ENCODE data around the gene VKORC1L1. TPM values are rescaled to one million over a fixed set of nuclear protein-coding genes. Genes with fewer than 3 reads are reported as not detected.

VKORC1L1 gene
- polyA plus RNA-seq, 1 experiment, result 21.3 TPM

DNA sequence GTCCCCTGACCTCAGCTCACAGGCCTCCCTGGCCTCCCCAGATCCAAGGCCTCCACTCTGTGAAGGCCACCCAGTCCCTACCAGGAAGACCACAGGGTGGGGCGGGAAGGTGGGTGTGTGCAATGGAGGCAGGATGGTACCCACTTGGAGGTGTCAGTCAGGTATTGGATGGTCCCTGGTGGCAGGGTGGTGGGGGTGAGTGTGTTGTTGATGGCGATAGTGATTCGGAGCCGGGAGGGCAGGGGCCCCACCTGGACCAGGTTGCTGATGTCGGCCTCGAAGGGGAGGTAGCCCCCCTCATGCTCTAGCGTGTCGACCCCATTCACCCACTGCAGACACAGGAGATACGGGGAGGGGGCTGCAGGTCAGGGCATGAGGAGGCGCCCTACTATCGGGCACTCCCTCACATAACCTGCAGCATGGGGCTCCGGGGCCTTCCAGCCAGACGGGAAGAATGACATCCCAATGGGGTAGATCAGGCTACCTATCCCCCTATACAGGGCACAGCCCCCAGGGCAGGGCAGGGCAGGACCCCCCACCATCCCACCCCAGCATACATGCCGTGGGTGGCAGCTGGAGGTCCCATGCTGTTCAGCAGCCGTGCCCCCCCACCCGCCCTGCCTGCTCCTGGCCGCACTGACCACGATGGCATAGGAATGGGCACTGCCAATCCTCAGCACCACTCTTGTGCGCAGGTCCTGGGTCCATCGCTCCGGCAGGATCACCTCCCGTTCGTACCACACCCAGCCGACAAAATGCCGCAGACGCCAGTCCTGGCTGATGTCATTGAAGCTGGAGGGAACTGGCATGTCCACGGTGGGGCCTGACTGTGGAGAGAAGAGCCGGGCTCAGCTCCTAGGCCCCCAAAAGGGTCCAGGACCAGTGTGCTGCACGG, 107.0 kb downstream of the VKORC1L1 start:
- no peak for DNase-seq (ENCODE audit: low read depth, low spot score)
- H3K27ac ChIP-seq (ENCODE audit: low read depth, low read length), result no peak overlapping the region
- TF ChIP-seq, protein P1, sequence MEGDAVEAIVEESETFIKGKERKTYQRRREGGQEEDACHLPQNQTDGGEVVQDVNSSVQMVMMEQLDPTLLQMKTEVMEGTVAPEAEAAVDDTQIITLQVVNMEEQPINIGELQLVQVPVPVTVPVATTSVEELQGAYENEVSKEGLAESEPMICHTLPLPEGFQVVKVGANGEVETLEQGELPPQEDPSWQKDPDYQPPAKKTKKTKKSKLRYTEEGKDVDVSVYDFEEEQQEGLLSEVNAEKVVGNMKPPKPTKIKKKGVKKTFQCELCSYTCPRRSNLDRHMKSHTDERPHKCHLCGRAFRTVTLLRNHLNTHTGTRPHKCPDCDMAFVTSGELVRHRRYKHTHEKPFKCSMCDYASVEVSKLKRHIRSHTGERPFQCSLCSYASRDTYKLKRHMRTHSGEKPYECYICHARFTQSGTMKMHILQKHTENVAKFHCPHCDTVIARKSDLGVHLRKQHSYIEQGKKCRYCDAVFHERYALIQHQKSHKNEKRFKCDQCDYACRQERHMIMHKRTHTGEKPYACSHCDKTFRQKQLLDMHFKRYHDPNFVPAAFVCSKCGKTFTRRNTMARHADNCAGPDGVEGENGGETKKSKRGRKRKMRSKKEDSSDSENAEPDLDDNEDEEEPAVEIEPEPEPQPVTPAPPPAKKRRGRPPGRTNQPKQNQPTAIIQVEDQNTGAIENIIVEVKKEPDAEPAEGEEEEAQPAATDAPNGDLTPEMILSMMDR (IDR thresholded peaks at IDR 0.05; ENCODE audit: low read depth, low read length), result no peak
- H3K9me3 ChIP-seq (ENCODE audit: control insufficient read depth, insufficient read depth, low read length), result no peaks in the 10 kb centered on the region; the same call in 1 of the 2 replicates
- ChIA-PET POLR2A (no interaction called here), CTCF (no interaction called here)
- H3K27me3 ChIP-seq (ENCODE audit: control insufficient read depth, insufficient read depth, low read length), result no peaks in the 10 kb centered on the region
- H3K4me3 ChIP-seq (ENCODE audit: low read depth, low read length), result no peak overlapping the region

DNA sequence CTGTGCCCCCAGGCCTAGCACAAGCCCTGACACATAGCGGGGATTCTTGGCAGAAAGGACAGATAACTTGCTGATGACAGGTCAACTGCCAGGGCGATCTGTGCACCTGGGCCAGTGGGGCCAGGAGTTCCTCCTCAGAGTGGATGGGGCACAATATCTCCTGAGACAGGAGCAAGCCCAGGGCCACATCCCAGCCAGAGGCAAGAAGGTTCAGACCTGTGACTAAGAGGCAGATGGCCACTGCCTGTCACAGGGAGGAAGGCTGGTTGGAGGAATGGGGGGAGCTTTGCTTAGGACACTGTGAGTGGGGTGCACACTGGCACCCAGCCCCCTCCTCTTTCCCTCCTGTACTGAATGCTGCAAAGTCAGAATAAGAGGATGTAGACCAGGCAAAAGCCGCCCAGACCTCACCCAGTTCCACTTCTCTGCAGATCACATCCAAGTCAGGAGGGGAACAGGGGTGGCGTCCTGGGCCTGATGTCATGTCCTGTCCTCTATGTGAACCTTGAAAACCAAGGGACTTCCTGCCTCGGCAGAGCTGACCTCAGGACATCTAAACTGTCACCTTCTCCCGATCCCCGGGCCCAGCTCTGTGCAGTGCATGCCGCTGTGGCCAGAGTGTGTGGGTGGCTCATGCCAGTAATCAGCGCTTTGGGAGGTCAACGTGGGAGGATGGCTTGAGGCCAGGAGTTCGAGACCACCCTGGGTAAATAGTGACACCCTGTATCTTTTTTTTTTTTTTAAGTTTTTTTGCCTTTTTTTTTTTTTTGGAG, 107.8 kb downstream of the VKORC1L1 start:
- ChIA-PET POLR2A (interaction anchor here (0.6 kb wide), 1 partner anchor 22 kb away, joined by 3 read pairs; no protein-coding TSS in a partner anchor), CTCF (interaction anchor here (0.8 kb wide), 1 partner anchor 251 kb away, joined by 3 read pairs; no protein-coding TSS in a partner anchor)
- no peak overlapping the region for H3K27ac ChIP-seq (ENCODE audit: low read depth, low read length)
- no peaks in the 10 kb centered on the region; the same call in 1 of the 2 replicates for H3K9me3 ChIP-seq (ENCODE audit: control insufficient read depth, insufficient read depth, low read length)
- peak overlapping the region; percentile 73 for H3K4me3 ChIP-seq (ENCODE audit: low read depth, low read length)
- no peaks in the 10 kb centered on the region for H3K27me3 ChIP-seq (ENCODE audit: control insufficient read depth, insufficient read depth, low read length)
- TF ChIP-seq, protein P1 (IDR thresholded peaks at IDR 0.05; ENCODE audit: low read depth, low read length), result no peak
- no peak for DNase-seq (ENCODE audit: low read depth, low spot score)

DNA sequence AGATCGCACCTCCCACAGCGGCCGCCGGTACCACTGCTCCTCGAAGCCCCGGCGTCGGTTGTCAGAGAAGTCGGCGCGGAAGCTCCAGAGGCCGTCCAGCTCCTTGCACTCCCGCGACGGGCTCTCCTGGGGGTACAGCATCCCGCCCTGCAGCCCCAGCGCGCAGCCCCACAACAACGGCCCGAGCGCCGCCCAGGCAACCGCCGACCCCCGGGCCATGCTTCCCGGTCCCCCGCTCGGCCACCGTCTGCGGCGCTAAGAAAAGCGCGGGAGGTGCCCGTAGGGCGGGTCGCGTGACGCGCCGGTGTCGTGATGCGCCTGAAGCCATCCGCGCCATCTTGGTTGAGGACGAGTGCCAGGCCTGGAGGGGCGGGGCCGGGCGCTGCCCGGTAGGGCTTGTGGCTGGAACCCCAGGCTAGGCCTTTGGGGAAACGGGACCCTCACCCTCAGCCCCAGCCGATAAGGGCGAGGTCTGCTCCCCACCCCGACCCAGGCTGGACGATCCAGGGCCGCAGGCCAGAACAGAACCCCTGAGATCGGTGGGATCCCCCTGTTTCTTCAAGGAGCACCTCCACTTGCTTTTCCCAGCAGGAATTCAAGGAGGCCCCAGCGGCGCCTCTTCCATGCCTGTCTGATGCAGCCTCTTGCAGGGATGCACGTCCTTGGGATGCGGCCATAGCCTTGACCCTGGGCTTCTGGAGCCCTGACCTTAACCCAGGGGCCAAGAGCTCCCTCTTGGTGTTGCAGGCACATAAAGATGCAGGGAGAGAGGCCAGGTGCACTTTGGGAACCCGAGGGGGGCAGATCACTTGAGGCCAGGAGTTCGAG, 109.3 kb downstream of the VKORC1L1 start, which contains the start of gene GUSB:
GUSB (minus strand) TSS at position 249 of the 828 bp plus-strand sequence; CDS start at position 219, 30 bp downstream.
- POLR2A ChIA-PET, result interaction anchor here (0.6 kb wide), 1 partner anchor 822 kb away, joined by 4 read pairs; no protein-coding TSS in a partner anchor
- DNase-seq (ENCODE audit: low read depth, low spot score), result peak; percentile 53

DNA sequence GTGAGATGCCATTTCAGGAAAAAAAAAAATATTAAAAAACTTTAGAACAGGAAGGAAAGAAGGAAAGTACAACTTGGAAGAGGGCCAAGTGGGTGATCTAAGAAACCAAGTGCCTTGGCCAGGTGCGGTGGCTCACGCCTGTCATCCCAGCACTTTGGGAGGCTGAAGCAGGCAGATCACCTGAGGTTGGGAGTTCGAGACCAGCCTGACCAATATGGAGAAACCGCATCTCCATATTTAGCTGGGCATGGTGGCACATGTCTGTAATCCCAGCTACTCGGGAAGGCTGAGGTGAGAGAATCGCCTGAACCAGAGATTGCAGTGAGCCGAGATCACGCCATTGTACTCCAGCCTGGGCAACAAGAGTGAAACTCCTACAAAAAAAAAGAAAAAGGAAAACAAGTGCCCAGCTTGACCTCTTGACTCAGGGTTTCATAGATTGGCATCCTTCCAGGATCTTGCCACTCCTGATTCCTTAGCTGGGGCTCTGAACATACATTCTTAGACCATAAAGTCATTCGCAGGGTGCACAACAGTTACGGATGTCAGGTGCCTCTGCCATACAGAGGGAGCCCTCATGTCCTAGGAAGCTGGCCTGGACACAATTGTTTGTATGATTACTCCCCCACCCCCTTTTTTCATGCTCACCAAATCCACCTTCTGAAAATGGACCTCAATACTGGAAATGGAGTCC, 111.2 kb downstream of the VKORC1L1 start:
- no peaks in the 10 kb centered on the region; the same call in 1 of the 2 replicates for H3K9me3 ChIP-seq (ENCODE audit: control insufficient read depth, insufficient read depth, low read length)
- DNase-seq (ENCODE audit: low read depth, low spot score), result no peak
- POLR2A ChIA-PET, result no interaction called here
- CTCF ChIA-PET, result no interaction called here
- no peak overlapping the region for H3K27ac ChIP-seq (ENCODE audit: low read depth, low read length)
- no peak overlapping the region for H3K4me3 ChIP-seq (ENCODE audit: low read depth, low read length)
- no peaks in the 10 kb centered on the region for H3K27me3 ChIP-seq (ENCODE audit: control insufficient read depth, insufficient read depth, low read length)
- TF ChIP-seq, protein P1 (IDR thresholded peaks at IDR 0.05; ENCODE audit: low read depth, low read length), result no peak

More for the DNA sequence above, 109.3 kb downstream of the VKORC1L1 start, which contains the start of gene GUSB:
- no peaks in the 10 kb centered on the region; the same call in 1 of the 2 replicates for H3K9me3 ChIP-seq (ENCODE audit: control insufficient read depth, insufficient read depth, low read length)
- H3K27ac ChIP-seq (ENCODE audit: low read depth, low read length), result peak within 1 kb of the TSS; percentile 52
- H3K4me3 ChIP-seq (ENCODE audit: low read depth, low read length), result peak within 1 kb of the TSS; percentile 73
- TF ChIP-seq, protein P1 (IDR thresholded peaks at IDR 0.05; ENCODE audit: low read depth, low read length), result no peak
- H3K27me3 ChIP-seq (ENCODE audit: control insufficient read depth, insufficient read depth, low read length), result no peaks in the 10 kb centered on the region
- CTCF ChIA-PET, result interaction anchor here (0.7 kb wide), 1 partner anchor 49 kb away, joined by 4 read pairs; no protein-coding TSS in a partner anchor

Data from AG04450 (cell line).